HG03025 (cell line): ENCODE data around the gene GRIP2.

ENCODE experiments used
- ATAC-seq: cut with Tn5 transposase; IDR thresholded peaks from one replicate; pipeline ENCODE4 v1.9.1; 2021; ENCODE audit warnings: mild to moderate bottlenecking, moderate library complexity; ENCODE audit not compliant: unreplicated experiment, low FRiP score

GRIP2 gene

GRCh38 chr3:14472471-14473351 is 67.4 kb downstream of the GRIP2 start:
- no peak for ATAC-seq

GRCh38 chr3:14471690-14472089 is 68.5 kb downstream of the GRIP2 start:
- ATAC-seq = no peak

GRCh38 chr3:14471016-14471415 is 69.1 kb downstream of the GRIP2 start:
- ATAC-seq = no peak

GRCh38 chr3:14470461-14470860 is 69.7 kb downstream of the GRIP2 start:
- no peak for ATAC-seq

- ATAC-seq = no peak
Observed at GRCh38 chr3:14468621-14468981, 71.5 kb downstream of the GRIP2 start.

- no peak for ATAC-seq
Observed at GRCh38 chr3:14467814-14468620, 72.1 kb downstream of the GRIP2 start.

GRCh38 chr3:14466179-14466903 is 73.8 kb downstream of the GRIP2 start:
- no peak for ATAC-seq

GRCh38 chr3:14465425-14465824 is 74.7 kb downstream of the GRIP2 start:
- ATAC-seq = no peak

GRCh38 chr3:14464521-14464920 is 75.6 kb downstream of the GRIP2 start:
- no peak for ATAC-seq

GRCh38 chr3:14464141-14464465 is 76.0 kb downstream of the GRIP2 start:
- no peak for ATAC-seq

GRCh38 chr3:14463330-14464140 is 76.6 kb downstream of the GRIP2 start:
- no peak for ATAC-seq

GRCh38 chr3:14462738-14463137 is 77.4 kb downstream of the GRIP2 start:
- no peak for ATAC-seq

- ATAC-seq = no peak
Observed at GRCh38 chr3:14461748-14462324, 78.3 kb downstream of the GRIP2 start.

- ATAC-seq = no peak
Observed at GRCh38 chr3:14461006-14461747, 79.0 kb downstream of the GRIP2 start.

- ATAC-seq = no peak
Observed at GRCh38 chr3:14460342-14461005, 79.7 kb downstream of the GRIP2 start.

GRCh38 chr3:14459787-14460186 is 80.4 kb downstream of the GRIP2 start:
- no peak for ATAC-seq

- no peak for ATAC-seq
Observed at GRCh38 chr3:14459384-14459783, 80.8 kb downstream of the GRIP2 start.

GRCh38 chr3:14458434-14459275 is 81.5 kb downstream of the GRIP2 start:
- ATAC-seq = no peak
